ENCODE measurements around the gene PRRC2A.

GRCh38 chr6:31614075-31614619, 6.4 kb upstream of the PRRC2A start:
- TF ChIP-seq CTCF (IDR thresholded peaks at IDR 0.05; ENCODE audit: low read length) (no peak), EZH2phosphoT487 (IDR thresholded peaks at IDR 0.05; ENCODE audit: low read length) (no peak), EZH2 (optimal IDR thresholded peaks at IDR 0.05; ENCODE audit: low read depth, low read length) (no peak)
